Neuronal stem cell (in vitro differentiated cells): ENCODE results near the gene THSD4.

Experiments used
- DNase-seq: peaks from one replicate; pipeline ENCODE4 v3.0.0-alpha.2; 2013; ENCODE audit warnings: low spot score
- H2AFZ ChIP-seq: one replicate; pipeline ENCODE4 v1.6.1; 2013; ENCODE audit warnings: mild to moderate bottlenecking, low read length, inconsistent platforms
- H2AK5ac ChIP-seq: 2 replicates; pipeline ENCODE4 v1.6.1; 2013; ENCODE audit warnings: low read depth, mild to moderate bottlenecking, inconsistent platforms, low read length, moderate library complexity, mixed read lengths
- H2BK120ac ChIP-seq: 2 replicates; pipeline ENCODE4 v1.6.1; 2013; ENCODE audit warnings: low read depth, mild to moderate bottlenecking, inconsistent platforms, low read length, moderate library complexity, mixed read lengths
- H2BK12ac ChIP-seq: one replicate; pipeline ENCODE4 v1.6.1; 2013; ENCODE audit warnings: low read length, inconsistent platforms
- H2BK15ac ChIP-seq: 2 replicates; pipeline ENCODE4 v1.6.1; 2013; ENCODE audit warnings: mild to moderate bottlenecking, low read length, inconsistent platforms, mixed read lengths
- H2BK5ac ChIP-seq: one replicate; pipeline ENCODE4 v1.6.1; 2013; ENCODE audit warnings: inconsistent platforms, mild to moderate bottlenecking, low read length, moderate library complexity
- H3K14ac ChIP-seq: one replicate; pipeline ENCODE4 v1.6.1; 2013; ENCODE audit warnings: low read length, inconsistent platforms
- H3K18ac ChIP-seq: 2 replicates; pipeline ENCODE4 v1.6.1; 2013; ENCODE audit warnings: low read length, inconsistent platforms
- H3K23ac ChIP-seq: 2 replicates; pipeline ENCODE4 v1.6.1; 2013; ENCODE audit warnings: low read depth, mild to moderate bottlenecking, mixed read lengths, low read length, inconsistent platforms; ENCODE audit not compliant: poor library complexity
- H3K27ac ChIP-seq: replicated peaks from 3 replicates; pipeline ENCODE4 v1.5.1; 2013; ENCODE audit warnings: low read length, inconsistent platforms
- H3K27me3 ChIP-seq, 3 experiments: 2 replicates each; pipeline ENCODE4 v1.6.1; 2013; ENCODE audit warnings: low read length in 3 of 3, mild to moderate bottlenecking in 2 of 3, inconsistent platforms in 1 of 3, low read depth in 1 of 3, mixed read lengths in 1 of 3, moderate library complexity in 1 of 3; ENCODE audit not compliant: control insufficient read depth in 3 of 3, insufficient read depth in 3 of 3
- H3K36me3 ChIP-seq, 2 donors: replicated peaks in 1 of 2; 2 replicates each; pipeline ENCODE4 v1.6.1; 2013; ENCODE audit warnings: low read length in 2 of 2; ENCODE audit not compliant: control insufficient read depth in 2 of 2, insufficient read depth in 2 of 2
- H3K4ac ChIP-seq: 2 replicates; pipeline ENCODE4 v1.6.1; 2013; ENCODE audit warnings: inconsistent platforms, mild to moderate bottlenecking, low read length, moderate library complexity
- H3K4me1 ChIP-seq, 2 donors: 1 replicate in 1 of 2; 2 replicates in 1 of 2; pipeline ENCODE4 v1.6.1; 2013; ENCODE audit warnings: low read length in 2 of 2, low read depth in 1 of 2; ENCODE audit not compliant: control insufficient read depth in 2 of 2, insufficient read depth in 1 of 2
- H3K4me2 ChIP-seq: one replicate; pipeline ENCODE4 v1.6.1; 2013; ENCODE audit warnings: mild to moderate bottlenecking, low read length, inconsistent platforms; ENCODE audit not compliant: insufficient read depth, poor library complexity, severe bottlenecking
- H3K4me3 ChIP-seq, 2 donors: 2 replicates each; pipeline ENCODE4 v1.5.1; 2013; ENCODE audit warnings: low read length in 2 of 2, mild to moderate bottlenecking in 2 of 2, inconsistent platforms in 1 of 2, moderate library complexity in 1 of 2
- H3K79me1 ChIP-seq: one replicate; pipeline ENCODE4 v1.6.1; 2013; ENCODE audit warnings: low read depth, mild to moderate bottlenecking, inconsistent platforms, low read length, moderate library complexity
- H3K9ac ChIP-seq: one replicate; pipeline ENCODE4 v1.6.1; 2013; ENCODE audit warnings: mild to moderate bottlenecking, low read depth, low read length, inconsistent platforms; ENCODE audit not compliant: poor library complexity
- H3K9me3 ChIP-seq, 2 donors: replicated peaks in 1 of 2; 2 replicates each; pipeline versions ENCODE3 to v1.6.1; 2013; ENCODE audit warnings: low read length in 2 of 2, mild to moderate bottlenecking in 2 of 2, inconsistent platforms in 1 of 2, low read depth in 1 of 2, mixed read lengths in 1 of 2, moderate library complexity in 1 of 2; ENCODE audit not compliant: control insufficient read depth in 2 of 2, insufficient read depth in 1 of 2
- H4K8ac ChIP-seq: one replicate; pipeline ENCODE4 v1.6.1; 2013; ENCODE audit warnings: low read depth, mild to moderate bottlenecking, inconsistent platforms, low read length, moderate library complexity
- H4K91ac ChIP-seq: one replicate; pipeline ENCODE4 v1.6.1; 2013; ENCODE audit warnings: low read length, low read depth, mild to moderate bottlenecking, inconsistent platforms; ENCODE audit not compliant: poor library complexity
- WGBS, 2 donors: extraction: QIAGEN DNeasy Blood & Tissue Kit; methylation state at CpG; one replicate each; pipeline ENCODE4 v1.1.7; 2013; ENCODE audit warnings: missing lambda C conversion rate in 2 of 2, mixed read lengths in 1 of 2; ENCODE audit not compliant: insufficient read length in 2 of 2, insufficient replicate concordance in 1 of 2; ENCODE audit errors: extremely low coverage in 2 of 2; 5-methylcytosine and 5-hydroxymethylcytosine counted together

THSD4 gene

GRCh38 chr15:71136793-71137518 lies 21.7 kb downstream of the THSD4 start:
- Histone ChIP-seq H3K27me3 (no peaks in the 10 kb centered on the region), H3K4ac (no peak overlapping the region), H3K4me2 (no peak overlapping the region), H3K79me1 (no peaks in the 10 kb centered on the region), H3K4me1 (peaks cover 0 to 7% of the 10 kb centered on the region in 2 donors), H3K9ac (no peak overlapping the region), H2BK15ac (no peak overlapping the region), H2AK5ac (no peak overlapping the region), H3K23ac (no peak overlapping the region), H4K91ac (no peak overlapping the region), H2BK12ac (no peak overlapping the region), H3K27ac (no peak overlapping the region), H2BK120ac (no peak overlapping the region), H2BK5ac (no peak overlapping the region), H2AFZ (no peak overlapping the region), H3K14ac (no peak overlapping the region), H4K8ac (no peak overlapping the region), H3K9me3 (no peaks in the 10 kb centered on the region), H3K18ac (no peak overlapping the region), H3K36me3 (no peaks in the 10 kb centered on the region), H3K4me3 (no peak overlapping the region)
- no CpG with 5 or more reads among the region's 11 CpGs for WGBS, 2 donors
- DNase-seq, result no peak

DNA sequence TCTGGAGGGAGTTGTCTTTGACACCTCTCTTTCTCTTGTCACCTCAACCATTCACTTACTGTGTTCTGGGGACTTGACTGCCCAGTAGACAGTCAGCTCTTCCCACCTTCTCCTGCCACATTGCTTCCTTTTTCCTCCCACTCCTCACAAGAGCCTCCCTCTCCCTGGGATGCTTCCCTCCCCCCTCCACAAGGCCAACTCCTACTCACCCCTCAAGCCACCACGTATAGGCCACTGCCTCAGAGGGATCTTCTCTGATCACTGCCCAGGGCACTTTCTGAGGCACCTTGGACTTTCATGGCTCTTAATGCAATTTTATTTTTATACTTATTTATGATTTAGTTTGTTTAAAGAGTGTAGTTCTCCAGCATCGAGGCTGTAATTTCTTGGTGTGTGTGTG lies 23.2 kb downstream of the THSD4 start:
- Histone ChIP-seq H2BK5ac (no peak overlapping the region), H2AFZ (no peak overlapping the region), H2AK5ac (no peak overlapping the region), H3K36me3 (no peaks in the 10 kb centered on the region), H3K27me3 (peaks cover 0 to 2% (median 0%) of the 10 kb centered on the region in 3 experiments), H2BK15ac (no peak overlapping the region), H3K18ac (no peak overlapping the region), H4K91ac (no peak overlapping the region), H3K4me3 (no peak overlapping the region), H3K27ac (no peak overlapping the region), H2BK12ac (no peak overlapping the region), H3K4me2 (no peak overlapping the region), H3K14ac (no peak overlapping the region), H3K23ac (no peak overlapping the region), H3K9me3 (no peaks in the 10 kb centered on the region), H2BK120ac (no peak overlapping the region), H3K4me1 (peaks cover 0 to 4% of the 10 kb centered on the region in 2 donors), H3K4ac (no peak overlapping the region), H3K79me1 (no peaks in the 10 kb centered on the region), H4K8ac (no peak overlapping the region), H3K9ac (no peak overlapping the region)
- DNase-seq, result no peak
- WGBS, 2 donors, result no CpG with 5 or more reads among the region's 2 CpGs

DNA sequence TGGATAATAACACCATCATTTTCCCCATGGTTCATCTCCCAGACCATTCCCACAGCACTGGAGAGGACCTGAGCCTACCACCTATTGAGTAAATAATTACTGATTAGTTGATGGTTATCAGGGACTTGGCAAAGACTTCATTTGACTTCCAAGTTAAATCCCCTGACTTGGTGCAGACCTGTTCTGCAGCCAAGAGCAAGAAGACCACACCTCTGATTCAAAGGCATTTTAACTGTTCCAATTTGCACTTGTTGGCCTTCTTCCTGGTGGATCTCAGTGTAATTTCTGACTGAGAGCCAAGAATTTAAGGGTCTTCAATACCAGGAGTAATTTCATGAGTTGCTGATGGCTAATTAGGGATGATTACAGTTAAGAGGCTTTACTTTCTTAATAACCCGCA lies 24.0 kb downstream of the THSD4 start:
- Histone ChIP-seq H3K9me3 (no peaks in the 10 kb centered on the region), H3K9ac (no peak overlapping the region), H3K4me3 (no peak overlapping the region), H2BK15ac (no peak overlapping the region), H4K91ac (no peak overlapping the region), H2AFZ (no peak overlapping the region), H3K79me1 (no peaks in the 10 kb centered on the region), H2BK120ac (no peak overlapping the region), H2BK5ac (no peak overlapping the region), H3K4ac (no peak overlapping the region), H3K27me3 (peaks cover 0 to 4% (median 0%) of the 10 kb centered on the region in 3 experiments), H3K14ac (no peak overlapping the region), H2AK5ac (no peak overlapping the region), H3K18ac (no peak overlapping the region), H3K23ac (no peak overlapping the region), H2BK12ac (no peak overlapping the region), H3K4me1 (peaks cover 0 to 7% of the 10 kb centered on the region in 2 donors), H3K36me3 (no peaks in the 10 kb centered on the region), H3K27ac (no peak overlapping the region), H4K8ac (no peak overlapping the region), H3K4me2 (no peak overlapping the region)
- no peak for DNase-seq
- WGBS, 2 donors, result no CpG with 5 or more reads among the region's 1 CpG

- Histone ChIP-seq H2BK5ac (no peak overlapping the region), H3K9ac (no peak overlapping the region), H2BK15ac (no peak overlapping the region), H3K4me1 (peaks cover 0 to 5% of the 10 kb centered on the region in 2 donors), H3K23ac (no peak overlapping the region), H2BK120ac (no peak overlapping the region), H2AFZ (no peak overlapping the region), H3K4ac (no peak overlapping the region), H4K8ac (no peak overlapping the region), H3K27me3 (peaks cover 0 to 4% (median 0%) of the 10 kb centered on the region in 3 experiments), H4K91ac (no peak overlapping the region), H3K9me3 (no peaks in the 10 kb centered on the region), H3K18ac (no peak overlapping the region), H3K4me3 (no peak overlapping the region), H2BK12ac (no peak overlapping the region), H3K36me3 (no peaks in the 10 kb centered on the region), H3K79me1 (no peaks in the 10 kb centered on the region), H2AK5ac (no peak overlapping the region), H3K4me2 (no peak overlapping the region), H3K27ac (no peak overlapping the region), H3K14ac (no peak overlapping the region)
- no peak for DNase-seq
- WGBS, 2 donors, result no CpG with 5 or more reads among the region's 5 CpGs
Measured at GRCh38 chr15:71141572-71141971, 26.3 kb downstream of the THSD4 start.
